SK-N-SH treated with all-trans-retinoic acid at 6 μM for 48 hours (cell line): ENCODE data around the gene ADAM10.

Experiments used
- ATAC-seq: fragments of 200-7000 bp; cut with Tn5 transposase; 3 replicates; pipeline ENCODE4 v1.9.1; 2020; ENCODE audit warnings: mild to moderate bottlenecking, moderate library complexity
- ARNTL ChIP-seq: fragments of 450-650 bp; formaldehyde crosslinking; IDR thresholded peaks from 2 replicates; pipeline ENCODE4 v1.5.0; 2020; ENCODE audit warnings: low read depth, mild to moderate bottlenecking, moderate library complexity, borderline replicate concordance
- BACH2 ChIP-seq: fragments of 250-450 bp; sonication (Bioruptor Pico); IDR thresholded peaks from 2 replicates; pipeline ENCODE4 v1.9.0; 2021; ENCODE audit warnings: mild to moderate bottlenecking, borderline replicate concordance
- CSDC2 ChIP-seq: fragments of 250-450 bp; sonication (Bioruptor Pico); IDR thresholded peaks from 2 replicates; pipeline ENCODE4 v1.5.0; 2020; ENCODE audit warnings: mild to moderate bottlenecking, moderate library complexity
- ESRRG ChIP-seq: fragments of 250-450 bp; sonication (Bioruptor Pico); IDR thresholded peaks from 2 replicates; pipeline ENCODE4 v1.6.1; 2021; ENCODE audit warnings: mild to moderate bottlenecking
- GLIS3 ChIP-seq: fragments of 250-450 bp; sonication (Bioruptor Pico); IDR thresholded peaks from 2 replicates; pipeline ENCODE4 v1.5.0; 2020; ENCODE audit warnings: mild to moderate bottlenecking, moderate library complexity
- ISL1 ChIP-seq: fragments of 250-450 bp; sonication (Bioruptor Pico); IDR thresholded peaks from 2 replicates; pipeline ENCODE4 v2.1.2; 2022; ENCODE audit warnings: mild to moderate bottlenecking, moderate library complexity
- OSR1 ChIP-seq: fragments of 250-450 bp; sonication (Bioruptor Pico); IDR thresholded peaks from 2 replicates; pipeline ENCODE4 v1.8.0; 2022; ENCODE audit warnings: moderate library complexity, mild to moderate bottlenecking, inconsistent platforms
- PATZ1 ChIP-seq: fragments of 250-450 bp; sonication (Bioruptor Pico); IDR thresholded peaks from 2 replicates; pipeline ENCODE4 v1.8.0; 2020; ENCODE audit warnings: mild to moderate bottlenecking, moderate library complexity, borderline replicate concordance
- RARB ChIP-seq: fragments of 250-450 bp; sonication (Bioruptor Pico); IDR thresholded peaks from 2 replicates; pipeline ENCODE4 v1.8.0; 2021; ENCODE audit warnings: mild to moderate bottlenecking, moderate library complexity
- SNAI2 ChIP-seq: fragments of 250-450 bp; sonication (Bioruptor Pico); IDR thresholded peaks from 2 replicates; pipeline ENCODE4 v1.5.0; 2020; ENCODE audit warnings: mild to moderate bottlenecking, moderate library complexity
- TCF4 ChIP-seq: fragments of 250-450 bp; sonication (Bioruptor Pico); IDR thresholded peaks from 2 replicates; pipeline ENCODE4 v1.8.0; 2021; ENCODE audit warnings: mild to moderate bottlenecking, moderate library complexity, borderline replicate concordance
- TOX ChIP-seq: fragments of 250-450 bp; sonication (Bioruptor Pico); IDR thresholded peaks from 2 replicates; pipeline ENCODE4 v1.8.0; 2021; ENCODE audit warnings: mild to moderate bottlenecking, moderate library complexity, borderline replicate concordance
- TSHZ2 ChIP-seq: fragments of 250-450 bp; sonication (Bioruptor Pico); IDR thresholded peaks from 2 replicates; pipeline ENCODE4 v1.5.0; 2020; ENCODE audit warnings: mild to moderate bottlenecking, moderate library complexity
- ZC3H10 ChIP-seq: fragments of 250-450 bp; sonication (Bioruptor Pico); IDR thresholded peaks from 2 replicates; pipeline ENCODE4 v1.5.1; 2021; ENCODE audit warnings: mild to moderate bottlenecking, moderate library complexity
- ZFP30 ChIP-seq: fragments of 450-650 bp; formaldehyde crosslinking; IDR thresholded peaks from 2 replicates; pipeline ENCODE4 v1.5.0; 2022; ENCODE audit warnings: mild to moderate bottlenecking, moderate library complexity
- ZNF565 ChIP-seq: fragments of 450-650 bp; formaldehyde crosslinking; conservative IDR thresholded peaks from 2 replicates; pipeline ENCODE4 v1.5.0; 2020; ENCODE audit warnings: low read depth, mild to moderate bottlenecking, moderate library complexity
- ZNF70 ChIP-seq: fragments of 450-650 bp; formaldehyde crosslinking; IDR thresholded peaks from 2 replicates; pipeline ENCODE4 v1.5.0; 2020; ENCODE audit warnings: mild to moderate bottlenecking, moderate library complexity
- ZNF8 ChIP-seq: fragments of 450-650 bp; formaldehyde crosslinking; IDR thresholded peaks from 2 replicates; pipeline ENCODE4 v1.5.0; 2020; ENCODE audit warnings: mild to moderate bottlenecking, moderate library complexity
- TF ChIP-seq, protein P1 (sequence below): fragments of 250-450 bp; sonication (Bioruptor Pico); IDR thresholded peaks from 2 replicates; pipeline ENCODE4 v1.5.1; 2021; ENCODE audit warnings: mild to moderate bottlenecking, moderate library complexity

Gene ADAM10

DNA sequence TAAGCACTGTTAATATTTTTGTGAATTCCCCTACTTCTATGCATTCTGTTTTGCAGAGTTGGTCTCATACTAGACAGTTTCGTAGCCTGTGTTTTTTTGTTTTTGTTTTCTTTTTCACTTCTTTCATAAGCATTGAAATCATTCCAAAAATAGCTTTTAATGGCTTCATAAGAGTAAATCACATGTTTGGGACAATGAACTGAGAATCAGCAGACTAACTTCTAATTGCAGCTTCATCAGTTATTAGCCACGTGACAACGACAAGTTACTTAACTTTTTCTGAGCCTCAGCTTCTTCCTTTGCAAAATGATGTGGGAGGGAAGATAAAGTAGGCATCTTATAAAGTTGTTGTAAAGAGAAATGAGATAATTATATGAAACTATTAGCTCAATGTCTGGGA is 193.0 kb downstream of the ADAM10 start (continued):
- TF ChIP-seq TSHZ2 (CRISPR knock-in tag) (no peak), ZNF8 (CRISPR knock-in tag) (no peak), ISL1 (CRISPR knock-in tag) (no peak), BACH2 (CRISPR knock-in tag) (no peak), OSR1 (no peak), PATZ1 (CRISPR knock-in tag) (no peak), ZNF70 (CRISPR knock-in tag) (no peak), CSDC2 (CRISPR knock-in tag) (no peak)
- TF ChIP-seq, all 23 proteins: peak for 0

DNA sequence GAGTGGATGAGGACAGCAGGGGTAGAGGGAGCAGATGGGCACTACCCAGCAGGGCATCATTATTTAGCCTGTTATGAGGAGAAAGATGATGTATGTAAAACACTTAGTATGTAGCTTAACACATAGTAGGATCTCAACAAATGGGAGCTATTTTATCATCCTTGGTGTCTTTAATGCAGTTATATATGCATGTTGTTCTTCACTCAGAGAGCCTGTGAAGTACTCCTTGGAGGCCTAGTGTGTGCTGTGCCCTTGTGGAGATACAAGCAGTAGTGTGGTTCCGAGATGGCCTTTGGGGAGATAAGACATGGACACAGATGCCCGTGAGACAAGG is 193.5 kb downstream of the ADAM10 start:
- ATAC-seq = no peak

GRCh38 chr15:58555162-58556027 is 194.1 kb downstream of the ADAM10 start:
- ATAC-seq = no peak
- TF ChIP-seq ZNF565 (CRISPR knock-in tag) (no peak), ZC3H10 (CRISPR knock-in tag) (no peak), TSHZ2 (CRISPR knock-in tag) (no peak)

More for the DNA sequence above, 193.5 kb downstream of the ADAM10 start:
- no peak for TF ChIP-seq PATZ1 (CRISPR knock-in tag)
- TF ChIP-seq ZNF8 (CRISPR knock-in tag) = no peak
- no peak for TF ChIP-seq BACH2 (CRISPR knock-in tag)
- TF ChIP-seq RARB (CRISPR knock-in tag) = no peak
- TF ChIP-seq ZC3H10 (CRISPR knock-in tag) = no peak
- TF ChIP-seq TCF4 (CRISPR knock-in tag) = no peak
- no peak for TF ChIP-seq SNAI2 (CRISPR knock-in tag)
- no peak for TF ChIP-seq CSDC2 (CRISPR knock-in tag)
- no peak for TF ChIP-seq ISL1 (CRISPR knock-in tag)
- TF ChIP-seq, all 23 proteins: peak for 0

DNA sequence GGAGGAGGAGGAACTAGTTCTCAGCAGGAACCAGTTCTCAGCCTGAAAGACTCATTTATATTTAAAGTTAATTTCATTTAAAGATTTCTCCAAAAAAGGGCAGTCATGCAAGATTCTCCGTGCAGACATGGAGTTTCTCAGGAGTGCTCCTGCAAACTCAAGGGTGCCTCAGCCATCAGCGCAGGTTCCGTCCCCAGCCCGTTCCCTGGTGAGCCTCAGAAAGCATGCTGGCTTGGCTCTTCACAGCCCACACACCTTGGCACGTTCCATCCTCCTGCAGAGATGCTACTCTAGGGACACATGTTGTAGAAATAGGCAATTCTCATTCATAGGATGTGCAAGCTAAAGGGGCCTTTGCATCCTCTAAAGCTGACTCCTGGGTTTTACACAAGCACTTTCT is 194.7 kb downstream of the ADAM10 start:
- ATAC-seq = no peak
- TF ChIP-seq ZFP30 (CRISPR knock-in tag) (no peak), ZNF70 (CRISPR knock-in tag) (no peak), ESRRG (CRISPR knock-in tag) (no peak), ISL1 (CRISPR knock-in tag) (no peak), TOX (no peak), ZNF565 (CRISPR knock-in tag) (no peak), BACH2 (CRISPR knock-in tag) (no peak), ZNF8 (CRISPR knock-in tag) (no peak), ARNTL (CRISPR knock-in tag) (no peak), PATZ1 (CRISPR knock-in tag) (no peak), CSDC2 (CRISPR knock-in tag) (no peak), GLIS3 (no peak), SNAI2 (CRISPR knock-in tag) (no peak)
- TF ChIP-seq, protein P1, sequence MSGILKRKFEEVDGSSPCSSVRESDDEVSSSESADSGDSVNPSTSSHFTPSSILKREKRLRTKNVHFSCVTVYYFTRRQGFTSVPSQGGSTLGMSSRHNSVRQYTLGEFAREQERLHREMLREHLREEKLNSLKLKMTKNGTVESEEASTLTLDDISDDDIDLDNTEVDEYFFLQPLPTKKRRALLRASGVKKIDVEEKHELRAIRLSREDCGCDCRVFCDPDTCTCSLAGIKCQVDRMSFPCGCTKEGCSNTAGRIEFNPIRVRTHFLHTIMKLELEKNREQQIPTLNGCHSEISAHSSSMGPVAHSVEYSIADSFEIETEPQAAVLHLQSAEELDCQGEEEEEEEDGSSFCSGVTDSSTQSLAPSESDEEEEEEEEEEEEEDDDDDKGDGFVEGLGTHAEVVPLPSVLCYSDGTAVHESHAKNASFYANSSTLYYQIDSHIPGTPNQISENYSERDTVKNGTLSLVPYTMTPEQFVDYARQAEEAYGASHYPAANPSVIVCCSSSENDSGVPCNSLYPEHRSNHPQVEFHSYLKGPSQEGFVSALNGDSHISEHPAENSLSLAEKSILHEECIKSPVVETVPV (CRISPR knock-in tag) = no peak
